PFSK-1 (cell line): Measurements from ENCODE around the gene PGS1.

Source experiments
- FOXP2 ChIP-seq: optimal IDR thresholded peaks from 2 replicates; pipeline ENCODE3; 2011; ENCODE audit warnings: borderline replicate concordance, control low read depth, inconsistent platforms; ENCODE audit not compliant: insufficient read depth; ENCODE audit errors: extremely low read length, extremely low read depth
- POLR2AphosphoS5 ChIP-seq: IDR thresholded peaks from 2 replicates; pipeline ENCODE4 v1.6.1; 2012; ENCODE audit warnings: low read depth, mild to moderate bottlenecking, control low read depth, low read length, moderate library complexity
- REST ChIP-seq, 2 experiments: IDR thresholded peaks; 2 replicates each; pipeline versions ENCODE4 v1.6.1 to v1.8.0; 2011 to 2012; ENCODE audit warnings: low read depth in 2 of 2, low read length in 2 of 2, control low read depth in 1 of 2, inconsistent platforms in 1 of 2, mild to moderate bottlenecking in 1 of 2, moderate library complexity in 1 of 2; ENCODE audit not compliant: insufficient read depth in 1 of 2
- SIN3A ChIP-seq: IDR thresholded peaks from 2 replicates; pipeline ENCODE4 v1.6.1; 2012; ENCODE audit warnings: mild to moderate bottlenecking, low read length, moderate library complexity, borderline replicate concordance; ENCODE audit not compliant: insufficient read depth
- TAF1 ChIP-seq: IDR thresholded peaks from 2 replicates; pipeline ENCODE4 v1.6.1; 2012; ENCODE audit warnings: low read length, control low read depth, borderline replicate concordance; ENCODE audit not compliant: insufficient read depth

The PGS1 gene

GRCh38 chr17:78372841-78373240, 5.6 kb upstream of the PGS1 start:
- TF ChIP-seq SIN3A (no peak), POLR2AphosphoS5 (no peak), FOXP2 (no peak), REST (IDR thresholded peaks at IDR 0.05; ENCODE audit: insufficient read depth in 1 of 2, low read depth in 2 of 2, low read length in 2 of 2) (no peak), TAF1 (no peak)

DNA sequence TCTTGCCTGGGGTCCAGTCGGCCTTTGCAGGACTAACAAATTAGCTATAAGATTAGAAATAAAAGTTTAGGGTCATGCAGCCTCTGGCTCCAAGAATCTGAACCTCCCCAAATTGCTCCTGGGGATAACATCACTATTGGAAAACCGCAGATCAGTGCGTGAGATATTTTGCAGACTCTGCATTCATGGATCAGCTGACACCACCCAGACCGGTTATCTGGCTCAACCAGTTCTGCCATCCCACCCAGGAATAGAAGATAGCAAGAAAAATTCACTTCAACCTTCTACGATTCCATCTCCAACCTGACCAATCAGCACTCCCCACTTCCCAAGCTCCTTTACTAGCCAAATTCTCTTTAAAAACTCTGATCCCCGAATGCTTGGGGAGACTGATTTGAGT, 4.3 kb upstream of the PGS1 start:
- TF ChIP-seq FOXP2 (no peak), POLR2AphosphoS5 (no peak), TAF1 (no peak), SIN3A (no peak), REST (IDR thresholded peaks at IDR 0.05; ENCODE audit: insufficient read depth in 1 of 2, low read depth in 2 of 2, low read length in 2 of 2) (no peak)

DNA sequence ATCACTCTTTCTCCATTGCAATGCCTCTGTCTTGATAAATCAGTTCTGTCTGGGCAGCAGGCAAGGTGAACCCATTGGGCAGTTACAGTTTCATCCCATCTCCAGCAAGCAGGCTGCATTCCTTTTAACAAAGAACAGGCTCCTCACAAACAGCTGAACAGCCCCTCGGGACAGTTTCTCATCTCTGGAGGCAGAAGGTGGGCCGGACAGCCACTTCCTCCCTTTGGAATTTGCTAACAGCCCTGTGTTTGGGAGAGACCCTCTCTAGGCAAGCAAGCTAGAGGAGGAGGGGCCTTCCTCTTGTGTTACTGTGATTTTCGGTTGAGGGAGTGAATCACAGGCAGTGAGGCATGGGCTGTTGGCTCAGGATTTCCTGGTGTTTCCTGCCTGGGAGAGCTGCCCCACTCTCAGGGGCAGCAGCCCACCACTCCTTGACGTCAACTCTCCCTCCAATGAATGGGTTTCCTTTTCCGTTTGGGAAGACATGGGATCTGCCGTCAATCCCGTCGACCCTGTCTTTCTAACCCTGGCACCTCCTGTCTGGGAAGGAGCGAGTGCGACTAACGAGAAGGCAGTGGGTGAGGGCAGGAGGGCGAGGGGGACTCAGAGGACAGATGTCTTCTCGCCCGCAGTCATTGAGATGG, 3.7 kb upstream of the PGS1 start:
- TF ChIP-seq SIN3A (peak; percentile 32; the same call in 1 of the 2 replicates), FOXP2 (no peak), REST (IDR thresholded peaks at IDR 0.05; ENCODE audit: insufficient read depth in 1 of 2, low read depth in 2 of 2, low read length in 2 of 2) (no peak)

- TF ChIP-seq POLR2AphosphoS5 (no peak), FOXP2 (peak; percentile 87)
Measured at GRCh38 chr17:78375401-78376151, 2.9 kb upstream of the PGS1 start.

GRCh38 chr17:78376161-78376560, 2.3 kb upstream of the PGS1 start:
- TF ChIP-seq POLR2AphosphoS5 (no peak), FOXP2 (no peak), SIN3A (no peak)

GRCh38 chr17:78377858-78378224, 608 bp upstream of the PGS1 start:
- no peak for TF ChIP-seq TAF1
- no peak for TF ChIP-seq SIN3A
- no peak for TF ChIP-seq REST (IDR thresholded peaks at IDR 0.05; ENCODE audit: insufficient read depth in 1 of 2, low read depth in 2 of 2, low read length in 2 of 2)
- no peak for TF ChIP-seq FOXP2
- no peak for TF ChIP-seq POLR2AphosphoS5
